ENCODE measurements around the gene MRPL36.
A peak's percentile ranks its signal among the peaks of the same experiment; 100 is the strongest.

MRPL36 gene

GRCh38 chr5:1763548-1763911, 36.1 kb downstream of the MRPL36 start:
- DNase-seq: peak; percentile 56

- no peak for DNase-seq
Measured at GRCh38 chr5:1762883-1763547, 36.6 kb downstream of the MRPL36 start.

- no peak for DNase-seq
Measured at GRCh38 chr5:1762121-1762882, 37.3 kb downstream of the MRPL36 start.

- no peak for DNase-seq
Measured at GRCh38 chr5:1761453-1761755, 38.2 kb downstream of the MRPL36 start.

GRCh38 chr5:1760656-1761452, 38.8 kb downstream of the MRPL36 start:
- no peak for DNase-seq

- DNase-seq: no peak
Measured at GRCh38 chr5:1760231-1760630, 39.4 kb downstream of the MRPL36 start.

- no peak for DNase-seq
Measured at GRCh38 chr5:1759378-1759970, 40.2 kb downstream of the MRPL36 start.

GRCh38 chr5:1758574-1758973, 41.1 kb downstream of the MRPL36 start:
- no peak for DNase-seq

GRCh38 chr5:1757511-1757910, 42.1 kb downstream of the MRPL36 start:
- no peak for DNase-seq

- no peak for DNase-seq
Measured at GRCh38 chr5:1756481-1756880, 43.2 kb downstream of the MRPL36 start.

GRCh38 chr5:1755321-1755949, 44.2 kb downstream of the MRPL36 start:
- no peak for DNase-seq

GRCh38 chr5:1754531-1755220, 45.0 kb downstream of the MRPL36 start:
- no peak for DNase-seq

GRCh38 chr5:1753490-1753889, 46.1 kb downstream of the MRPL36 start:
- DNase-seq: no peak

GRCh38 chr5:1752881-1753280, 46.8 kb downstream of the MRPL36 start:
- no peak for DNase-seq

GRCh38 chr5:1751864-1752822, 47.5 kb downstream of the MRPL36 start:
- DNase-seq: no peak

GRCh38 chr5:1751026-1751863, 48.4 kb downstream of the MRPL36 start:
- DNase-seq: no peak

GRCh38 chr5:1750469-1750868, 49.2 kb downstream of the MRPL36 start:
- DNase-seq: no peak

GRCh38 chr5:1749346-1750124, 50.1 kb downstream of the MRPL36 start:
- DNase-seq: no peak

- DNase-seq: no peak
Measured at GRCh38 chr5:1748845-1749244, 50.8 kb downstream of the MRPL36 start.

All from fibroblast of skin of abdomen (primary cell).